Epithelial cell of esophagus (primary cell): Measurements from ENCODE around the gene PEAK3.

ENCODE experiments used
- DNase-seq: peaks from one replicate; pipeline ENCODE4 v3.0.0; 2010; ENCODE audit warnings: low read depth
- H3K4me3 ChIP-seq: 2 replicates; pipeline ENCODE4 v1.5.1; 2011; ENCODE audit warnings: mild to moderate bottlenecking, low read length, control low read depth
- TF ChIP-seq, protein P1 (sequence below): IDR thresholded peaks from 2 replicates; pipeline ENCODE4 v1.5.1; 2011; ENCODE audit warnings: low read depth, mild to moderate bottlenecking, low read length, control low read depth, inconsistent platforms; ENCODE audit not compliant: insufficient read depth; ENCODE audit errors: missing control alignments

The PEAK3 gene

DNA sequence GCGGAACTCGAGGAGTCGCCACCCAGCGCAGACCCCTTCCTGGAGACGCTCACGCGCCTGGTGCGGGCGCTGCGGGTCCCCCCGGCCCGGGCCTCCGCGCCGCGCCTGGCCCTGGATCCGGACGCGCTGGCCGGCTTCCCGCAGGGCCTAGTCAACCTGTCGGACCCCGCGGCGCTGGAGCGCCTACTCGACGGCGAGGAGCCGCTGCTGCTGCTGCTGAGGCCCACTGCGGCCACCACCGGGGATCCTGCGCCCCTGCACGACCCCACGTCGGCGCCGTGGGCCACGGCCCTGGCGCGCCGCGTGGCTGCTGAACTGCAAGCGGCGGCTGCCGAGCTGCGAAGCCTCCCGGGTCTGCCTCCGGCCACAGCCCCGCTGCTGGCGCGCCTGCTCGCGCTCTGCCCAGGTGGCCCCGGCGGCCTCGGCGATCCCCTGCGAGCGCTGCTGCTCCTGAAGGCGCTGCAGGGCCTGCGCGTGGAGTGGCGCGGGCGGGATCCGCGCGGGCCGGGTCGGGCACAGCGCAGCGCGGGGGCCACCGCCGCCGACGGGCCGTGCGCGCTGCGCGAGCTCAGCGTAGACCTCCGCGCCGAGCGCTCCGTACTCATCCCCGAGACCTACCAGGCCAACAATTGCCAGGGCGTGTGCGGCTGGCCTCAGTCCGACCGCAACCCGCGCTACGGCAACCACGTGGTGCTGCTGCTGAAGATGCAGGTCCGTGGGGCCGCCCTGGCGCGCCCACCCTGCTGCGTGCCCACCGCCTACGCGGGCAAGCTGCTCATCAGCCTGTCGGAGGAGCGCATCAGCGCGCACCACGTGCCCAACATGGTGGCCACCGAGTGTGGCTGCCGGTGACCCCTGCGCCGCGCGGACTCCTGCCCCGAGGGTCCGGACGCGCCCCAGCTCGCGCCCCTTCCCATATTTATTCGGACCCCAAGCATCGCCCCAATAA, 30.6 kb downstream of the PEAK3 start:
- no peak for DNase-seq
- TF ChIP-seq, protein P1, sequence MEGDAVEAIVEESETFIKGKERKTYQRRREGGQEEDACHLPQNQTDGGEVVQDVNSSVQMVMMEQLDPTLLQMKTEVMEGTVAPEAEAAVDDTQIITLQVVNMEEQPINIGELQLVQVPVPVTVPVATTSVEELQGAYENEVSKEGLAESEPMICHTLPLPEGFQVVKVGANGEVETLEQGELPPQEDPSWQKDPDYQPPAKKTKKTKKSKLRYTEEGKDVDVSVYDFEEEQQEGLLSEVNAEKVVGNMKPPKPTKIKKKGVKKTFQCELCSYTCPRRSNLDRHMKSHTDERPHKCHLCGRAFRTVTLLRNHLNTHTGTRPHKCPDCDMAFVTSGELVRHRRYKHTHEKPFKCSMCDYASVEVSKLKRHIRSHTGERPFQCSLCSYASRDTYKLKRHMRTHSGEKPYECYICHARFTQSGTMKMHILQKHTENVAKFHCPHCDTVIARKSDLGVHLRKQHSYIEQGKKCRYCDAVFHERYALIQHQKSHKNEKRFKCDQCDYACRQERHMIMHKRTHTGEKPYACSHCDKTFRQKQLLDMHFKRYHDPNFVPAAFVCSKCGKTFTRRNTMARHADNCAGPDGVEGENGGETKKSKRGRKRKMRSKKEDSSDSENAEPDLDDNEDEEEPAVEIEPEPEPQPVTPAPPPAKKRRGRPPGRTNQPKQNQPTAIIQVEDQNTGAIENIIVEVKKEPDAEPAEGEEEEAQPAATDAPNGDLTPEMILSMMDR, result no peak
- H3K4me3 ChIP-seq, result no peak overlapping the region

GRCh38 chr19:2250766-2251105, 31.2 kb downstream of the PEAK3 start:
- H3K4me3 ChIP-seq, result no peak overlapping the region
- TF ChIP-seq, protein P1, result no peak
- DNase-seq, result no peak

GRCh38 chr19:2249880-2250765, 31.9 kb downstream of the PEAK3 start:
- no peak for DNase-seq
- no peak overlapping the region for H3K4me3 ChIP-seq
- TF ChIP-seq, protein P1, result no peak

GRCh38 chr19:2249010-2249866, 32.7 kb downstream of the PEAK3 start, which contains the start of gene AMH:
TSS of gene AMH (plus strand) at chr19:2249323. CDS start at chr19:2249333, 10 bp downstream.
- DNase-seq, result no peak
- TF ChIP-seq, protein P1, result no peak
- H3K4me3 ChIP-seq, result no peak within 1 kb of the TSS

- TF ChIP-seq, protein P1, result no peak
- no peak overlapping the region for H3K4me3 ChIP-seq
- no peak for DNase-seq
These were observed 33.6 kb downstream of the PEAK3 start for GRCh38 chr19:2248136-2249009.
